OCI-LY1 (cell line): ENCODE results near the gene THEM4.

ENCODE experiments used
- EZH2 ChIP-seq: fragments of 200-600 bp; sonication (generic), shearing (Covaris generic); IDR thresholded peaks from 2 replicates; pipeline ENCODE4 v1.8.0; 2017; ENCODE audit warnings: borderline replicate concordance, mixed run types, mild to moderate bottlenecking, antibody characterized with exemption, low read length, moderate library complexity, mixed read lengths
- TF ChIP-seq, protein P1 (sequence below): fragments of 200-600 bp; sonication (generic), shearing (Covaris generic); IDR thresholded peaks from 2 replicates; pipeline ENCODE4 v1.5.1; 2017; ENCODE audit warnings: mild to moderate bottlenecking, antibody characterized with exemption, low read length, moderate library complexity, mixed read lengths

DNA sequence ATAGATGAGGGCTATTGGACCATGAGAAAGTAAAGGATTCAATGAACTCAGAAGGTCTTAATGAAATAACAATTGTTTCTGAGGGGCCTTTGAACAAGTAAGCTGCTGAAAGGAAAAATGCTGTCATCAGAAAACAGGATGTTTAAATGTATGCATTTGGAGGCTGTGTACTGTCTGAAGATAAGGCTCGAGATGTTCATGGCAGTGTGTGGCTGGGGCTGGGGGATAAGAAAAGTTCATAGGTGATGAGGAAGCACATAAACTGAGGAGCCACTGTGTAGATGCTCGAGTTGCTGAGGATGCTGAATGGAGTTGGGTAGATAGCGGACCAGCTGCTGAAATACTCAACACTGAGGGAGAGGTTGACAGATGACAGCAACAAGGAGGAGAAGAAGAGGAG, 17.8 kb downstream of the THEM4 start:
- TF ChIP-seq, protein P1, sequence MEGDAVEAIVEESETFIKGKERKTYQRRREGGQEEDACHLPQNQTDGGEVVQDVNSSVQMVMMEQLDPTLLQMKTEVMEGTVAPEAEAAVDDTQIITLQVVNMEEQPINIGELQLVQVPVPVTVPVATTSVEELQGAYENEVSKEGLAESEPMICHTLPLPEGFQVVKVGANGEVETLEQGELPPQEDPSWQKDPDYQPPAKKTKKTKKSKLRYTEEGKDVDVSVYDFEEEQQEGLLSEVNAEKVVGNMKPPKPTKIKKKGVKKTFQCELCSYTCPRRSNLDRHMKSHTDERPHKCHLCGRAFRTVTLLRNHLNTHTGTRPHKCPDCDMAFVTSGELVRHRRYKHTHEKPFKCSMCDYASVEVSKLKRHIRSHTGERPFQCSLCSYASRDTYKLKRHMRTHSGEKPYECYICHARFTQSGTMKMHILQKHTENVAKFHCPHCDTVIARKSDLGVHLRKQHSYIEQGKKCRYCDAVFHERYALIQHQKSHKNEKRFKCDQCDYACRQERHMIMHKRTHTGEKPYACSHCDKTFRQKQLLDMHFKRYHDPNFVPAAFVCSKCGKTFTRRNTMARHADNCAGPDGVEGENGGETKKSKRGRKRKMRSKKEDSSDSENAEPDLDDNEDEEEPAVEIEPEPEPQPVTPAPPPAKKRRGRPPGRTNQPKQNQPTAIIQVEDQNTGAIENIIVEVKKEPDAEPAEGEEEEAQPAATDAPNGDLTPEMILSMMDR: no peak
- no peak for TF ChIP-seq EZH2
